Fibroblast of the aortic adventitia (primary cell): ENCODE results near the gene ADNP. TPM values are rescaled to one million over a fixed set of nuclear protein-coding genes. Genes with fewer than 3 reads are reported as not detected.

ENCODE experiments used
- DNase-seq: peaks from one replicate; pipeline ENCODE4 v3.0.0-alpha.2; 2010; ENCODE audit warnings: low read depth
- H3K4me3 ChIP-seq: 2 replicates; pipeline ENCODE4 v1.5.1; 2011; ENCODE audit warnings: low read depth, mild to moderate bottlenecking, control low read depth, low read length, moderate library complexity
- total RNA-seq: library from RNA; depleted of rRNA; stranded (reverse); fragments of >200 nt; gene quantifications from 2 replicates; pipeline ENCODE4 v1.2.3, GENCODE V29; 2012; ENCODE audit warnings: low replicate concordance
- TF ChIP-seq, protein P1 (sequence below): IDR thresholded peaks from 2 replicates; pipeline ENCODE4 v1.5.1; 2011; ENCODE audit warnings: mild to moderate bottlenecking, low read length, control low read depth, inconsistent platforms; ENCODE audit not compliant: insufficient read depth

Gene ADNP
- total RNA-seq, 1 donor: 35.4 TPM

DNA sequence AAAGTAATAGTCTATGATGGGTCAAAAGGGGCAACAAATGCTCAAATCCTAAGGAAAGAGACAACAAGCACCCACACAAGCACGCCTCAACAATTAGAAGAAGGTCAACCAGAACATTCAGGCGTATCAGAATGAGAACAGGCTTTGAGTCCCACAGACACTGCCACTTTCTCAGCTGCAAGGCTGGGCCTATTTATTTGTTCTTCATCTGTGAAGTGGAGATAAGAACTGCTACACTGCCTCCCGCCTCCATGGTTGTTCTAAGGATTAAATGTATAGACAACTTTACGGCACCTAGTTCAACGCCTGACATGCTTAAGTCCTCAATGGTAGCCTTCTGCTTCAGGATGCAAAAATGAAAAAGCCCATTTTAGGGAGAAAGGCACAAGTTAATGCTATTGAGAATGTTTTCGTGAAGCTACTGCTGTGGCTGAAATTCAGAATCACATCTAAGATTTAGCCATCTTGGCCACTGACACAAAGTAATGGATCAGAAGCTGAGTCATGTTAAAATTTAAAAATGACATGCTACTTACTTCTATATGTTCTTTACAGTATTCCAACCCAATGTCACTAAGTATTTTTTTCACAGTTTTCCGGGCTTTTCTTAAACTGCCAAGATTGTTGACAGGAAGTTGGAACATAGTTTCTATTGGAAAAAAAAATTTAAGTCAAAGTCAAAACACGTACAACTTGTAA lies 27.7 kb downstream of the ADNP start:
- H3K4me3 ChIP-seq: no peak overlapping the region
- TF ChIP-seq, protein P1, sequence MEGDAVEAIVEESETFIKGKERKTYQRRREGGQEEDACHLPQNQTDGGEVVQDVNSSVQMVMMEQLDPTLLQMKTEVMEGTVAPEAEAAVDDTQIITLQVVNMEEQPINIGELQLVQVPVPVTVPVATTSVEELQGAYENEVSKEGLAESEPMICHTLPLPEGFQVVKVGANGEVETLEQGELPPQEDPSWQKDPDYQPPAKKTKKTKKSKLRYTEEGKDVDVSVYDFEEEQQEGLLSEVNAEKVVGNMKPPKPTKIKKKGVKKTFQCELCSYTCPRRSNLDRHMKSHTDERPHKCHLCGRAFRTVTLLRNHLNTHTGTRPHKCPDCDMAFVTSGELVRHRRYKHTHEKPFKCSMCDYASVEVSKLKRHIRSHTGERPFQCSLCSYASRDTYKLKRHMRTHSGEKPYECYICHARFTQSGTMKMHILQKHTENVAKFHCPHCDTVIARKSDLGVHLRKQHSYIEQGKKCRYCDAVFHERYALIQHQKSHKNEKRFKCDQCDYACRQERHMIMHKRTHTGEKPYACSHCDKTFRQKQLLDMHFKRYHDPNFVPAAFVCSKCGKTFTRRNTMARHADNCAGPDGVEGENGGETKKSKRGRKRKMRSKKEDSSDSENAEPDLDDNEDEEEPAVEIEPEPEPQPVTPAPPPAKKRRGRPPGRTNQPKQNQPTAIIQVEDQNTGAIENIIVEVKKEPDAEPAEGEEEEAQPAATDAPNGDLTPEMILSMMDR: no peak
- no peak for DNase-seq

- no peak for DNase-seq
- TF ChIP-seq, protein P1: no peak
- no peak overlapping the region for H3K4me3 ChIP-seq
These were observed 29.9 kb downstream of the ADNP start for GRCh38 chr20:50901301-50901700.

DNA sequence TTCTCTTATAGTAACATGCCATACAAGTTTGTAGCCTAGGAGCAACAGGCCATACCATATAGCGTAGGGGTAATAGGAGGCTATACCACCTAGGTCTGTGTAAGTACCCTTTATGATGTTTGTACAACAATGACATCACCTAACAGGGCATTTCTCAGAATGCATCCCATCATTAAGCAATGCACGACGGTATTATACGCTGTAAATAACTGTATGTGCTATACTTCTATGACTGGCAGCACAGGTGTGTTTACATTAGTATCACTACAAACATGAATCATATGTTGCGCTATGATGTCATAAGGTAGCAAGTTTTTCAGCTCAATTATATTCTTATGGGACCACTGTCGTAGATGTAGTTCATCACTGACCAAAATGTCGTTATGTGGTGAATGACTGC lies 31.0 kb downstream of the ADNP start:
- TF ChIP-seq, protein P1: no peak
- no peak for DNase-seq

DNA sequence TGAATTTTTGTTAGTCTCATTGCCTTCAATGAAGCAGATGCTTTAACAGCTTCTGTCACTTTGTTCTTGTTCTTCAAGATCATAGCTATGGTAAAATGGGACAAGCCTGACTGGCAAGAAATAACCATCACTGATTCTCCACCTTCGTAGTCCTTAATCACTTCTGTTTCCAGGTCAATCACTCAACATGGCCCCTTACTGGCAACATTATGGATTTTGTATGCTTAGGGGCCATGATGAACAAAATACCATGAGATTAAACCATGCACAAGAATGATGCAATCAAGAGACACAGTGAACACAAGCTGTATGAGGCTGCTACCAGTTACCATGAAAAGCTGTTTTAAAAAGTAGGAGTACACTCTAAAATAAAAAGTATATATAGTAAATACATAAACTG lies 32.8 kb downstream of the ADNP start:
- peak; percentile 55 for DNase-seq
- TF ChIP-seq, protein P1: no peak
- no peak overlapping the region for H3K4me3 ChIP-seq

More for the DNA sequence above, 31.0 kb downstream of the ADNP start:
- no peak overlapping the region for H3K4me3 ChIP-seq

GRCh38 chr20:50895111-50895830 lies 36.0 kb downstream of the ADNP start:
- no peak for DNase-seq
- H3K4me3 ChIP-seq: no peak overlapping the region
- TF ChIP-seq, protein P1: no peak

DNA sequence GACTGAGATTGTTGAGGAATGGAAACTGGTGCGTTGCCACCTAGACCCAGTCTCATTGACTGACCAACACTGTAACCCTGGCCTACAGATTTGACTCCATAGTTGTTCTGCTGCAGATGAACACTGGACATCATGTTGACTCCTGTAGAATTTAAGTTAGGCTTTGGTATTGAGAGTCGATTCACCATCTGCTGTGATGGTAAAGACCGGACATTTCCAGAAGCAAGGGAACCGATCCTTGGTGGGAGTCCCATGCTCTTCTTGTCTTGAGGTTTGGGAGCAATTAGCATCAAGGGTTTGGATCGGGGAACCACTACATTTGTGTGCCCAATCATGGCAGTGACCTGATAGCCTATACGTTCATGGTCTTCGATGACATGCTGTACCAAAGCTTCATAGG lies 37.6 kb downstream of the ADNP start:
- TF ChIP-seq, protein P1: no peak
- DNase-seq: no peak
- H3K4me3 ChIP-seq: no peak overlapping the region

GRCh38 chr20:50892394-50892793 lies 38.8 kb downstream of the ADNP start:
- TF ChIP-seq, protein P1: no peak
- no peak for DNase-seq
- H3K4me3 ChIP-seq: no peak overlapping the region
